Eye (tissue), 1 donor: ENCODE results near the gene PIAS1.
A peak's percentile ranks its signal among the peaks of the same experiment; 100 is the strongest.
"Not testable (repeated sequence)": the region's sequence is repeated elsewhere in the genome, so short reads cannot be mapped to it uniquely, and the experiment has no call there.

ENCODE experiments used
- DNase-seq: peaks from one replicate; pipeline ENCODE4 v3.0.0-alpha.2; 2015

Gene PIAS1

GRCh38 chr15:68186671-68187397 lies 132.7 kb downstream of the PIAS1 start:
- DNase-seq: no peak

GRCh38 chr15:68187559-68187958 lies 133.4 kb downstream of the PIAS1 start:
- DNase-seq: peak; percentile 75

GRCh38 chr15:68188647-68189046 lies 134.5 kb downstream of the PIAS1 start:
- no peak for DNase-seq

- DNase-seq: no peak
Observed at GRCh38 chr15:68190048-68190447, 135.9 kb downstream of the PIAS1 start.

- DNase-seq: no peak
Observed at GRCh38 chr15:68191555-68191954, 137.4 kb downstream of the PIAS1 start.

GRCh38 chr15:68192117-68192516 lies 138.0 kb downstream of the PIAS1 start:
- DNase-seq: no peak

GRCh38 chr15:68192804-68193486 lies 138.8 kb downstream of the PIAS1 start:
- peak; percentile 39 for DNase-seq

GRCh38 chr15:68195336-68196112 lies 141.4 kb downstream of the PIAS1 start:
- DNase-seq: no peak

- DNase-seq: no peak
Observed at GRCh38 chr15:68196445-68197169, 142.5 kb downstream of the PIAS1 start.

GRCh38 chr15:68197170-68197492 lies 143.0 kb downstream of the PIAS1 start:
- DNase-seq: no peak

GRCh38 chr15:68197661-68198437 lies 143.7 kb downstream of the PIAS1 start:
- DNase-seq: no peak

- no peak for DNase-seq
Observed at GRCh38 chr15:68199340-68199739, 145.2 kb downstream of the PIAS1 start.

- no peak for DNase-seq
Observed at GRCh38 chr15:68200016-68200861, 146.1 kb downstream of the PIAS1 start.

- DNase-seq: no peak
Observed at GRCh38 chr15:68201153-68201878, 147.2 kb downstream of the PIAS1 start.

GRCh38 chr15:68201879-68202261 lies 147.8 kb downstream of the PIAS1 start:
- peak; percentile 39 for DNase-seq

GRCh38 chr15:68202994-68203393 lies 148.9 kb downstream of the PIAS1 start:
- not testable (repeated sequence) for DNase-seq

GRCh38 chr15:68203486-68203885 lies 149.4 kb downstream of the PIAS1 start:
- DNase-seq: no peak

GRCh38 chr15:68203956-68204355 lies 149.8 kb downstream of the PIAS1 start:
- DNase-seq: no peak

GRCh38 chr15:68204361-68204760 lies 150.2 kb downstream of the PIAS1 start:
- DNase-seq: no peak

GRCh38 chr15:68204776-68205557 lies 150.9 kb downstream of the PIAS1 start, which contains the start of gene CALML4:
Gene CALML4 (minus strand): TSS chr15:68205332. CDS start chr15:68205247, 85 bp downstream.
- peak; percentile 57 for DNase-seq
